HepG2 (cell line): ENCODE data around the gene NFATC2. TPM values are rescaled to one million over a fixed set of nuclear protein-coding genes. Genes with fewer than 3 reads are reported as not detected.

ENCODE experiments used
- ARID5B ChIP-seq: IDR thresholded peaks from 2 replicates; pipeline ENCODE4 v1.4.0; 2020; ENCODE audit warnings: mild to moderate bottlenecking, missing genetic modification reagents
- CBX2 ChIP-seq, 2 experiments: fragments of 200-600 bp in 1 of 2; sonication (generic); formaldehyde crosslinking in 1 of 2; IDR thresholded peaks; 2 replicates each; pipeline versions ENCODE4 v1.7.0 to v1.8.1; 2018 to 2022; ENCODE audit warnings: low read depth in 2 of 2, low read length in 1 of 2, mild to moderate bottlenecking in 1 of 2, missing genetic modification reagents in 1 of 2
- CTCF ChIP-seq: sonication (generic); formaldehyde crosslinking; IDR thresholded peaks from 2 replicates; pipeline ENCODE4 v1.5.0; 2020; ENCODE audit warnings: mild to moderate bottlenecking, missing genetic modification reagents, moderate library complexity
- ELF3 ChIP-seq: IDR thresholded peaks from 2 replicates; pipeline ENCODE4 v1.6.1; 2016; ENCODE audit warnings: missing genetic modification reagents, missing compliant biosample characterization
- FOXA3 ChIP-seq: IDR thresholded peaks from 2 replicates; pipeline ENCODE4 v1.6.1; 2016; ENCODE audit warnings: missing genetic modification reagents, missing compliant biosample characterization
- FOXK1 ChIP-seq: sonication (generic); formaldehyde crosslinking; IDR thresholded peaks from 2 replicates; pipeline ENCODE4 v1.4.0; 2020; ENCODE audit warnings: low read depth, missing genetic modification reagents, borderline replicate concordance
- GATAD1 ChIP-seq: IDR thresholded peaks from 2 replicates; pipeline ENCODE4 v1.6.1; 2016; ENCODE audit warnings: missing genetic modification reagents, missing compliant biosample characterization
- HNF4A ChIP-seq: sonication (generic); formaldehyde crosslinking; IDR thresholded peaks from 2 replicates; pipeline ENCODE4 v1.4.0; 2020; ENCODE audit warnings: missing genetic modification reagents
- JUNB ChIP-seq: sonication (generic); formaldehyde crosslinking; IDR thresholded peaks from 2 replicates; pipeline ENCODE4 v1.8.0; 2022; ENCODE audit warnings: missing genetic modification reagents, mild to moderate bottlenecking, borderline replicate concordance
- KIAA2018 ChIP-seq: sonication (generic); formaldehyde crosslinking; IDR thresholded peaks from 2 replicates; pipeline ENCODE4 v1.5.0; 2020; ENCODE audit warnings: mild to moderate bottlenecking, missing genetic modification reagents, borderline replicate concordance
- TBL1XR1 ChIP-seq: fragments of 150-350 bp; IDR thresholded peaks from 2 replicates; pipeline ENCODE4 v1.6.1; 2014; ENCODE audit warnings: borderline replicate concordance, low read length; ENCODE audit not compliant: partially characterized antibody
- ZFP62 ChIP-seq: sonication (generic); formaldehyde crosslinking; IDR thresholded peaks from 2 replicates; pipeline ENCODE4 v1.4.0; 2020; ENCODE audit warnings: missing genetic modification reagents
- ZNF605 ChIP-seq: sonication (generic); formaldehyde crosslinking; IDR thresholded peaks from 2 replicates; pipeline ENCODE4 v1.8.0; 2022; ENCODE audit warnings: mild to moderate bottlenecking, missing genetic modification reagents
- polyA plus RNA-seq, 8 experiments: library from polyadenylated mRNA; depleted of rRNA in 3 of 8; stranded (reverse) in 7 of 8; unstranded in 1 of 8; fragments of >200 nt; fragmentation: Illumina TruSeq in 4 of 8; extraction: Trizol in 4 of 8; gene quantifications; 2 replicates each; pipeline versions ENCODE4 v1.2.1 to v1.2.3, GENCODE V29; 2011 to 2016; ENCODE audit warnings: low read depth in 4 of 8, missing spikeins in 1 of 8, mixed read lengths in 1 of 8; ENCODE audit not compliant: insufficient read depth in 1 of 8
- total RNA-seq, 5 experiments: library from RNA; depleted of rRNA; stranded (reverse); fragments of >200 nt; fragmentation: Illumina TruSeq; extraction: Trizol; gene quantifications; 2 replicates each; pipeline ENCODE4 v1.2.3, GENCODE V29; 2016; ENCODE audit warnings: low read depth in 1 of 5

Gene NFATC2
- total and polyA plus RNA-seq, 2 of the 13 experiments (the other 11 are each of a cell fraction or from before 2014, with no cell fraction given): 1.9 to 3.3 TPM

- TF ChIP-seq KIAA2018 (no peak), HNF4A (CRISPR knock-in tag) (peak; percentile 57; the same call in 1 of the 2 replicates), CBX2 (IDR thresholded peaks at IDR 0.05; ENCODE audit: low read depth, low read length) (no peak), CBX2 (CRISPR knock-in tag; IDR thresholded peaks at IDR 0.05; ENCODE audit: low read depth) (no peak), GATAD1 (no peak), JUNB (CRISPR knock-in tag) (peak; percentile 73; the same call in 1 of the 2 replicates), ARID5B (CRISPR knock-in tag) (peak; percentile 59; the same call in 1 of the 2 replicates), TBL1XR1 (no peak), FOXA3 (CRISPR knock-in tag) (peak; percentile 28; the same call in 1 of the 2 replicates), CTCF (CRISPR knock-in tag) (0 out of 2 replicates have a peak, but pooled peaks have one; percentile 13), ZFP62 (CRISPR knock-in tag) (no peak), FOXK1 (CRISPR knock-in tag) (peak; percentile 25; the same call in 1 of the 2 replicates), ELF3 (CRISPR knock-in tag) (peak; percentile 33; the same call in 1 of the 2 replicates), ZNF605 (CRISPR knock-in tag) (0 out of 2 replicates have a peak, but pooled peaks have one; percentile 17)
Observed at GRCh38 chr20:51446656-51447055, 95.9 kb downstream of the NFATC2 start (continued).
